ENCODE data around the gene IL10RA.
A peak's percentile ranks its signal among the peaks of the same experiment; 100 is the strongest.

IL10RA gene

GRCh38 chr11:118042796-118043195 lies 56.6 kb downstream of the IL10RA start:
- DNase-seq (ENCODE audit: extremely low read depth in 1 of 2, low read depth in 1 of 2) = no peak

DNA sequence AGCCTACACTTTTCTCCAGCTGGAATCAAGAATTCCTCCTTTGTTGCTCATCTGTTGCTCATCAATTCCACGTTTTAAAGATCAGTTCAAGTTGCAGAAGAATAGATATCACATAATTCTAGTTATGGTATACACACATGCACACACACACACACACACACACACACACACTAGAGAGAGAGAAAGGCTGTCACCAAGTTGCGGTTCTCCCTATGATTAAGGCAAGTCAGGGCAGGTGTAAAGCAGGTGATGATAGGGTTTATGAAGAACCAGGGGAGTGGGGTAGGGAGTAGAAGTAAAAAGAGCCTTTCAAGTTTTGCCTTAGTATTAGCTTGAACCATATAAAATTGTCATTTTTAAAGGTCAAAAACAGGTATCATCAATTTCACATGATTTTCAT lies 59.0 kb downstream of the IL10RA start:
- no peak for DNase-seq (ENCODE audit: extremely low read depth in 1 of 2, low read depth in 1 of 2)

GRCh38 chr11:118046051-118046963 lies 60.1 kb downstream of the IL10RA start:
- DNase-seq (ENCODE audit: extremely low read depth in 1 of 2, low read depth in 1 of 2) = peak in 1 of 2 donors; percentile 26

- DNase-seq (ENCODE audit: extremely low read depth in 1 of 2, low read depth in 1 of 2) = no peak
Observed at GRCh38 chr11:118046964-118047700, 60.9 kb downstream of the IL10RA start.

DNA sequence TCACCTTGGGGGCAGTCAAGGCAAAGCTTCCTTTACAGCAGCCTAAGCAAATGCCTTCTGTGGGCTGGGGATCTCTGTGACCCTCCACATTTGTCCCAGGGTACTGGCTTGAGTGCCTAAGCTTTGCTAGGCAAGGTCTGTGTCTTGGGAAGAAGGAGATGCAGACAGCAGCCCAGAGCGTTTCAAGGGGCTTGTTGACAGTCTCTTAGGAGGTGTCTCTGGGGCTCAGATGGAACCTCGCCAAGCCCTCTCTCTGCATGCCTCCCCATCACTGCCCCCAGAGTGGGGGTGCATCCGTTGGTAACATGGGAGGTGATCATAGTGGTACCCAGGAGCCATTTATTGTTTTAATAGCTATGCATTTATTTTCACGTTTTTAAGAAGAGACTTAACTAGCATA lies 61.6 kb downstream of the IL10RA start:
- no peak for DNase-seq (ENCODE audit: extremely low read depth in 1 of 2, low read depth in 1 of 2)

DNA sequence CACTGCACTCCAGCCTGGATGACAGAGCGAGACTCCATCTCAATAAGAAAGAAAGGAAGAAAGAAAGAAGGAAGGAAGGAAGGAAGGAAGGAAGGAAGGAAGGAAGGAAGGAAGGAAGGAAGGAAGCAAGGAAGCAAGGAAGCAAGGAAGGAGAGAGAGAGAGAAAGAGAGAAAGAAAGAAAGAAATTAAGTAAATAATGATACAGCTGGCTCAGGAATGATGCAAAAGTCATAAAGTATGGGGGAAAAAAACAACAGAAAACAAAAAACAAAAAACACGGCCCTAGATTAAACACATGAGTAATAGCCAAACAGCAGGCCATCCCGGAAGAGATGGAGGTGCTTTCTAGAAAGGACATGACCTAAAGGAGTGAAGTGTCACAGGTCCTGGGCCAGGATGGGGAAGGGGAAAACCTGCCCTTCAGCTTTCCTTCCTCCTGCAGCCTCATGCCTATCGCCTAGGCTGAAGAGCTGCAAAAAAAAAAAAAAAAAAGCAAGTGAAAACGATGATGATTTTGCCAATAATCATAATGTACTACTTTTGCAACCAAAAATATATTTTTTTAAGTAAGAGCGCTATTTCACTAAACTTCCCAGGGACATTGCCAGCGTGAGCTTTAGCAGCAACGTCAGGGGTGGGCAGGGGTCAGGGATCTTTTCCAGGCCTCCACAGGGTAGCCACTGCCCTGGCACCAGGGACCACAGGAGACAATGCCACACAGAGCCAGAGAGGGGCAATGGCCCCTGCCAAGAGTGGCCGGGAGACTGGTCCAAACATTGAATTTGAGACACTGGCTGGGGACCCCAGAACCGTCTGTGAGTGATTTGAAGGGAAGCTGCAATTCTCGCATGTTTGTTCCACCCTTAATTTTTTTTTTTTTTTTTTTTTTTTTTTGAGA lies 62.5 kb downstream of the IL10RA start:
- no peak for DNase-seq (ENCODE audit: extremely low read depth in 1 of 2, low read depth in 1 of 2)

- no peak for DNase-seq (ENCODE audit: extremely low read depth in 1 of 2, low read depth in 1 of 2)
Observed at GRCh38 chr11:118049771-118050170, 63.6 kb downstream of the IL10RA start.

DNA sequence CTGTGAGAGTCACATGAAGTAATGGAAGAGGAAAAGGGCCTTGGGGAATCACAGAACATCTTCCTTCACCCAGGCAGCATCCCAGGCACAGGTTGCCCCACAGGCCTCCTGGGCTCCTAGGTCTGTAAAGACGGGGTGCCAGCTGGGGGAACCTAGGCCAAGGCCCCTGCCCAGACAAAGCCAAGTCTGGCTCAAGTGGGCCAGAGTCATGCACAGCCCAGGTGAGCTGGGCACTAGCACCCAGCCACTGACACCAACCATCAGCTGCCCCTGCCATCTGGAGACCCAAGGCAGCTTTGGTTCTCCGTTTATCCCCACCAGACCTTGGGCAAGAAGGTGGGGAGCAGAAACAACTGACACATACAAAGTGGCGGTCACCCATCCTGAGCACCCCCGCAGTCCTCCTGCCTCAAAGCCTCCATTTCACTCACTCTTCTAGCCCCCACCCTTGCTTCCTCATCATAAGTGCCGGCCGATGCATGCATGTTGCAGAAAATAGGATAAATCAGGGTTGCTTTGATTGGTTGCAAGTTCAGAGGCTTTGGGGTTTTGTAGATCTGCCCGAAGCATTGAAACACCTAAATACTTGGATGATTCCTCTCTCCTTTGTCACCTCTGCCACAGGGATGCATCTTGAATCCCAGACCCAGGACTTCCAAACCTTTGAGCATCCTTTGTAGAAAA lies 64.2 kb downstream of the IL10RA start:
- DNase-seq (ENCODE audit: extremely low read depth in 1 of 2, low read depth in 1 of 2) = no peak
